ENCODE measurements around the gene ZNF296. TPM values are rescaled to one million over a fixed set of nuclear protein-coding genes. Genes with fewer than 3 reads are reported as not detected.

The ZNF296 gene
- 1 to 10 TPM; 8.1 to 8.6 TPM for total RNA-seq

DNA sequence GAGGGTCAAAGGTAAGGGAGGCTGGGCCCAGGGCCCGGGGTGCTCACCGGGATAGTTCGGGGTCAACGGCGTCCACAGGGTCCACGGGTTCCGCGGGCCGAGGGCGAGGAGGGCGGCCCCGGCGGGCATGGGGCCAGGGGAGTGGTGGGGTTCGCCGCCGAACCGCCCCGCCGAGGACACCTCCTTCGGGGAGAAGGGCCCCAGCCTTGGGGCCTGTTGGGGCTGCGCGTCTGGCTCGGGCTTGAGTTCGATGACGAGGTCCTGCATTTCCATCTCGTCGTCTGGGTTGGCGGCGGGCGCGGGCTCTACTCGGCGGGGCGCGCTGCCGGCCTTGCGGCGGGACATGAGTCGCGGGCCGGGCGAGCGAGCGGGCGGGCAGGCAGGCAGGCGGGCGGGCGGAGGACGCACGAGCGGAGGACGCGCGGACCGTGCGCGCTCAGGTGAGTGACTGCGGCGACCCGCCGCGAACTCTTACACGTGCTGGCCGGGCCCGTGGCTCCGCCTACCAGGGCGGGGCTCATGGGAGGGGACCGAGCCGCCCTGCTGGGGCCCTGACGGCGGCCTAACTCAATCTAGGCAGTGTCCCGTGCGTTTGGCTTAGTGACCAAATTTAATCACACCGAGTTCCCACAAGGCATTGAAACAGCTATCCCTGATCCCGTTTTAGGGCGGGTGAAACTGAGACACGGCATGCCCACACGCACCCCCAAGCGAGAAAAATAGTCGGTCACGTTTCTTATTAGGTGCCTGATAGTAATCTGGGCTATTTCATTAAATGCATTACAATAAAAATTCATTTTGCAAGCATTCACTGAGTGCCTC, at the start of gene ZNF296:
Gene ZNF296, minus strand, starts transcription at position 450 of the 822 bp plus-strand sequence. Its CDS starts 105 bp downstream, at position 345.
- ChIA-PET CTCF (interaction anchor here (1.0 to 1.9 kb wide), 3 partner anchors 11 to 111 kb away, joined by 3 to 6 read pairs (median 4); no protein-coding TSS in a partner anchor), POLR2A (interaction anchor here (0.6 to 1.2 kb wide), 5 partner anchors 13 to 164 kb away, joined by 3 to 4 read pairs (median 3); partner anchors contain the start of gene PPP1R37)

GRCh38 chr19:45125360-45125759, 49.1 kb upstream of the ZNF296 start:
- ChIA-PET CTCF (interaction anchor here (0.8 to 2.1 kb wide), 6 partner anchors 10 to 59 kb away, joined by 3 to 8 read pairs (median 4); partner anchors contain the start of genes GEMIN7 and PPP1R37), POLR2A (no interaction called here)

- ChIA-PET CTCF (interaction anchor here (0.6 kb wide), 1 partner anchor 32 kb away, joined by 3 read pairs; no protein-coding TSS in a partner anchor), POLR2A (no interaction called here)
Observed at GRCh38 chr19:45124021-45124420, 47.7 kb upstream of the ZNF296 start.

- POLR2A ChIA-PET, result no interaction called here
- CTCF ChIA-PET, result interaction anchor here (0.6 kb wide), 1 partner anchor 31 kb away, joined by 3 read pairs; no protein-coding TSS in a partner anchor
Observed at GRCh38 chr19:45123440-45123850, 47.2 kb upstream of the ZNF296 start.

GRCh38 chr19:45122832-45123231, 46.6 kb upstream of the ZNF296 start:
- CTCF ChIA-PET, result interaction anchor here (1.2 kb wide), 1 partner anchor 84 kb away, joined by 3 read pairs; the partner anchor contains the start of gene CLASRP
- POLR2A ChIA-PET, result no interaction called here

- ChIA-PET POLR2A (no interaction called here), CTCF (interaction anchor here (0.6 to 1.2 kb wide), 2 partner anchors 83 to 100 kb away, joined by 3 read pairs; partner anchors contain the start of gene CLASRP)
Observed at GRCh38 chr19:45121827-45122345, 45.6 kb upstream of the ZNF296 start.

DNA sequence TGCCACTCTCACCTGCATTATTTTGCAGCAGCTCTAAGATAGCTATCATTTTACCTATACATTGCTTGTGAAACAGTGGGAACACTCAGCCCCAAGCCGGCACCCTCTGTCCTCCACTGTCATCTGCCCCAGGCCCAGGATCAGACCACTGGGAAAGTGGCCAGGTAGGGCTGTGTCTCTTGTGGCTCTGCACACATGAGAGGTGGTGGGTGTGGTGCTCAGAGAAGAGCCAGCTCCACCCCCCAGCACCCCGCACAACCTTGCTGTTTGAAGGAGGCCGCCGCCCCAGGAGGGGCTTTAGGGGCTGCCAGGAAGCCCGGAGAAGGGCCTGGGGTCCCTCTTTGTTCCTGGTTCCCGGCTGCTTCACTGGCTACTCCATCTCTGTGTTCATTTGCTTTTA, 43.3 kb upstream of the ZNF296 start:
- CTCF ChIA-PET, result interaction anchor here (0.8 kb wide), 1 partner anchor 78 kb away, joined by 3 read pairs; no protein-coding TSS in a partner anchor

GRCh38 chr19:45118591-45119355, 42.5 kb upstream of the ZNF296 start:
- ChIA-PET CTCF (interaction anchor here (0.7 to 0.8 kb wide), 2 partner anchors 33 to 77 kb away, joined by 3 read pairs; no protein-coding TSS in a partner anchor), POLR2A (interaction anchor here (0.7 to 1.7 kb wide), 2 partner anchors 8 to 27 kb away, joined by 4 read pairs; partner anchors contain the start of gene PPP1R37)

More for the DNA sequence above, 43.3 kb upstream of the ZNF296 start:
- POLR2A ChIA-PET, result no interaction called here

GRCh38 chr19:45118106-45118505, 41.8 kb upstream of the ZNF296 start:
- POLR2A ChIA-PET, result interaction anchor here (0.7 to 1.7 kb wide), 2 partner anchors 9 to 26 kb away, joined by 4 read pairs; partner anchors contain the start of gene PPP1R37
- CTCF ChIA-PET, result interaction anchor here (0.7 kb wide), 1 partner anchor 34 kb away, joined by 3 read pairs; no protein-coding TSS in a partner anchor

DNA sequence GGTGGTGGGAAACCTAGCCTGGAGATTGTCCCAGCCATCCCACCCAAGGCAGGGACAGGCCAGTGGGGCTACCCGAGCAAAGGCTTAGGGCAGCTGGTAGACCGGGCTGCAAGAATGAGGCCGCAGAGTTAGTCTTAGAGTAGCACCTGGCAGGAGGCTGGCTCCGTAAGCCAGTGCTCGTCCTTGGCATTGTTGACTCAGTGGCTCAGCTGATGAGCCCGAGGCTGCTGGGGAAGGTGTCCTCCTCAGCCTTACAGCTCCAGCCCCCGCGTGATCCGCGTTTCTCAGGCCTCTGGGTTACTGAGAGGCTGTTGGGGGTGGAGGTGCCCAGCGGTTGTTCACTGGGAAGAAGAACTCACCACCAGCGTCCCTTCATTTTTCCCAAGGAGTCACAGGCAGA, 41.4 kb upstream of the ZNF296 start:
- POLR2A ChIA-PET, result interaction anchor here (1.7 kb wide), 1 partner anchor 25 kb away, joined by 4 read pairs; the partner anchor contains the start of gene PPP1R37

DNA sequence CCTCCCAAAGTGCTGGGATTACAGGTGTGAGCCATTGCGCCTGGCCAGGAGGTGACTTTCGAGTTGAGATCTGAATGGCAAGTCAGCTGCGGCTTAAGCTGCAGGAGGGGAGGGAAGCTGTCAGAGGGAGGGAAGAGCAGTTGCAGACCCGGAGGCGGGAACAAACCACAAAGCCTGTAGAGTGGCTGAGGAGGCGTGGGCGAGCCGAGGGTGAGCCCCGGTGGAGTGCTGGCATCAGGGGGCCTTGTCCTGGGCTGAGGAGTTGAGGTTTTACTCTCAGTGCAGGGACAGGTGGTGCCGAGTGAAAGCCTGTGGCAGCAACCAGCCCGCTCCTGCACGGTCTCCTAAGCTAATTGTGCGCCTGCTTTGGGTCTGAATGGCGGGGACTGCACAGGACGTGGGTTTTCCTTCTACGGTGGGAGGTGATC, 40.9 kb upstream of the ZNF296 start:
- CTCF ChIA-PET, result interaction anchor here (0.7 to 1.1 kb wide), 2 partner anchors 24 to 54 kb away, joined by 3 read pairs; partner anchors contain the start of gene PPP1R37
- POLR2A ChIA-PET, result no interaction called here

More for the DNA sequence above, 41.4 kb upstream of the ZNF296 start:
- CTCF ChIA-PET, result interaction anchor here (1.1 kb wide), 1 partner anchor 25 kb away, joined by 3 read pairs; the partner anchor contains the start of gene PPP1R37

- CTCF ChIA-PET, result interaction anchor here (1.3 kb wide), 1 partner anchor 9 kb away, joined by 8 read pairs; no protein-coding TSS in a partner anchor
- POLR2A ChIA-PET, result no interaction called here
Observed at GRCh38 chr19:45115809-45116615, 39.7 kb upstream of the ZNF296 start.

DNA sequence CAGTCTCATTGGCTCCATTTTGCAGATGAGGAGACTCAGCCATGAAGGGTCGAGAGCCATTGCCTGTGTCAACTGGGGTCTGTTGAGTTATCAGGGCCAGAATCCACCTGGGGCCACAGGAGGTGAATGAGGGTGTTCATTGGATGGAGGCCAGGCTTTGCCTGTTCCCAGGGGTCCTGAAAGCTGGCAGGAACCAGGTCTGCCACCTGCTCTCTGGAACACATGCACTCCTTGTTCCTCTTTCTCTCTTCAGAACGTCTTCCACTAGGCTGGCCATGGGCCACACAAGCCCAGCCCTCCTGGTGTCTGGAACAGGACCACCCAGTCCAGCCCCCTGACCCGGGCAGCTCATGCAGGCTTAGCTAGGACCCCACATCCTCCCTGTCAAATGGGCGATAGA, 37.8 kb upstream of the ZNF296 start:
- POLR2A ChIA-PET, result no interaction called here
- CTCF ChIA-PET, result no interaction called here

- ChIA-PET CTCF (interaction anchor here (1.2 kb wide), 1 partner anchor 13 kb away, joined by 5 read pairs; no protein-coding TSS in a partner anchor), POLR2A (interaction anchor here (0.5 kb wide), 1 partner anchor 195 kb away, joined by 11 read pairs; no protein-coding TSS in a partner anchor)
Observed at GRCh38 chr19:45113628-45114027, 37.4 kb upstream of the ZNF296 start.

- CTCF ChIA-PET, result interaction anchor here (0.6 to 1.2 kb wide), 3 partner anchors 14 to 107 kb away, joined by 3 to 5 read pairs (median 3); no protein-coding TSS in a partner anchor
Observed at GRCh38 chr19:45112111-45112827, 36.0 kb upstream of the ZNF296 start.

GRCh38 chr19:45110851-45111266, 34.6 kb upstream of the ZNF296 start:
- ChIA-PET POLR2A (no interaction called here), CTCF (no interaction called here)

More at GRCh38 chr19:45112111-45112827, 36.0 kb upstream of the ZNF296 start:
- POLR2A ChIA-PET, result no interaction called here

- ChIA-PET POLR2A (no interaction called here), CTCF (no interaction called here)
Observed at GRCh38 chr19:45107621-45108150, 31.4 kb upstream of the ZNF296 start.

Measured in activated CD8-positive, alpha-beta memory T cell treated with anti-CD3 and anti-CD28 coated beads for 36 hours (primary cell).